ENCODE results near the gene CFAP210.
A peak's percentile ranks its signal among the peaks of the same experiment; 100 is the strongest.

CFAP210 gene, protein sequence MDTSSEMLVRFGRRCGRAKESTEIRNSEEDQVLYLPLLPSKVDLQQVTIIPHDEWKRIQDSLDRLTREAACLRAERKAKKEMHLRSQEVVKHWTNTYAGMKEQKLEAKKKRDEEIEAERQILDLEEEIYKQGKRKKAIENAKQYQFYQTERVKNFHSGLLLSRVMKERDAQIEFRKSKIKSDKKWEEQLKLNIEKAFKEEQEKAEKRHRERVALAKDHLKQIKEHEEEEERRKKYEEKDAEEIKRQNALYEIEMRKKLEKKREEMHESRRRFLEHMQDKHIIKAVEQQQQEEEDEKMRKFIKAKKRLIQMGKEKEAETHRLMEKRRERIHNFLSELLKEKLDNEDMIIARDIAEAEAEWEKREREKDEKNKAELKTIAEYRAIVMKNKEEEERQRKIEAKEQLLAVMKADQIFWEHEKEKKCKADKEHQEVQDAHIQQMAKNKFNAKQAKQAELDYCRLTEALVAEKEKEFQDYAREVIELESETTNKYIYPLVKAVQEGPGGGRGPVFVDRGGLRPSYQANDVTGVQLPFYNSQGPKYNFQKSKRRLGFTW

DNA sequence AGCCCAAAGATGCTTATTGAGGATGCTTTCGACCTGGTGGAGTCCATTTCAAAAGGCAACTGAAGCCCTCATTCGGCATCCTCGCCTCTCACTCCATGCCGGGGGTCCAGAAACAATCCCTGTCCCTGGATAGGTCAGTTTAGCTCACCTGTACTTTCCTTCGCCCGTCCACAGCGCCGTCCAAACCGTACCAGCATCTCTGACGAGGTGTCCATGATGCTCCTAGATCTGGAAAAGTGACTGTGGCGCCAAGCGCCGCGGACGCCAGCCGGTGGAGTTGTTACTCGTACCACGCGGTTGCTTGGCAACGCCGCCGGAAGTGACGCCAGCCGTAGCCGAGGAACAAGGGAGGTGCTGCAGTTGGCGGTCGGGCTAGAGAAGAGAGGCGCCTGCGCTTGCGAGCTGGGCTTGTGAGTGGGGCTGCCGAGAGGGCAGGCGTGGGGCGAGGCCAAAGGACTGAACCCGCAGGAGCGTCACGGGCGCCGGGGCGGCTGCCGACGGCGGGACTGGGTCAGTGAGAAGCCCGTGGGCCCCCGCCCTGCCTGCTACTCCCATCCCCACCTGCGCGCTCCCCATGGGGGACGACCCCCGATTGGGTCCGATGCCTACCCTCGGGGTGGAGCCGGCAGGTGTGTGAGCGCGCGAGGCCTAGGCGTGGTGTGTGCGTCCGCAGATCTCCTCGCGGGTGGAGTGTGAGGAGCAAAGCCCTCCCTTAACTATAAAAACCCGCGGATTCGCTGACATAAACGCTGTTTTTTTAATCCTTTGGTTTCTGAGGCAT is at the start of gene CFAP210, which contains the start of gene PHOSPHO2:
Gene CFAP210 (minus strand): TSS at position 293 of the 781 bp plus-strand sequence. CDS start 78 bp downstream, at position 215.
Gene PHOSPHO2 (plus strand): TSS at position 357 of the 781 bp plus-strand sequence. CDS start 6,503 bp downstream, outside the sequence.
- CTCF ChIA-PET = no interaction called here
- TF ChIP-seq ZNF121 (tag by site-specific recombination; IDR thresholded peaks at IDR 0.05) (no peak), ZNF585B (tag by site-specific recombination; IDR thresholded peaks at IDR 0.05) (no peak), ZNF211 (tag by site-specific recombination; IDR thresholded peaks at IDR 0.05; ENCODE audit: low read depth) (no peak), ZNF19 (tag by site-specific recombination; IDR thresholded peaks at IDR 0.05; ENCODE audit: low read depth) (no peak), ZNF610 (tag by site-specific recombination; IDR thresholded peaks at IDR 0.05; ENCODE audit: borderline replicate concordance) (peak; percentile 72; the same call in 1 of the 2 replicates), ZSCAN16 (tag by site-specific recombination; IDR thresholded peaks at IDR 0.05) (no peak), ZNF24 (tag by site-specific recombination; IDR thresholded peaks at IDR 0.05) (no peak), ZNF239 (tag by site-specific recombination; IDR thresholded peaks at IDR 0.05) (no peak), ZNF830 (tag by site-specific recombination; IDR thresholded peaks at IDR 0.05; ENCODE audit: low read depth) (no peak), RBAK (tag by site-specific recombination; IDR thresholded peaks at IDR 0.05) (no peak), KLF10 (tag by site-specific recombination; IDR thresholded peaks at IDR 0.05) (no peak), GFI1B (tag by site-specific recombination; IDR thresholded peaks at IDR 0.05) (no peak), ZBTB8A (tag by site-specific recombination; IDR thresholded peaks at IDR 0.05) (peak; percentile 92), ZBTB17 (tag by site-specific recombination; IDR thresholded peaks at IDR 0.05) (peak; percentile 63), ZNF350 (tag by site-specific recombination; IDR thresholded peaks at IDR 0.05) (no peak)
- TF ChIP-seq, protein P1, sequence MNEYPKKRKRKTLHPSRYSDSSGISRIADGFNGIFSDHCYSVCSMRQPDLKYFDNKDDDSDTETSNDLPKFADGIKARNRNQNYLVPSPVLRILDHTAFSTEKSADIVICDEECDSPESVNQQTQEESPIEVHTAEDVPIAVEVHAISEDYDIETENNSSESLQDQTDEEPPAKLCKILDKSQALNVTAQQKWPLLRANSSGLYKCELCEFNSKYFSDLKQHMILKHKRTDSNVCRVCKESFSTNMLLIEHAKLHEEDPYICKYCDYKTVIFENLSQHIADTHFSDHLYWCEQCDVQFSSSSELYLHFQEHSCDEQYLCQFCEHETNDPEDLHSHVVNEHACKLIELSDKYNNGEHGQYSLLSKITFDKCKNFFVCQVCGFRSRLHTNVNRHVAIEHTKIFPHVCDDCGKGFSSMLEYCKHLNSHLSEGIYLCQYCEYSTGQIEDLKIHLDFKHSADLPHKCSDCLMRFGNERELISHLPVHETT (tag by site-specific recombination; IDR thresholded peaks at IDR 0.05) = no peak
- TF ChIP-seq, protein P2, sequence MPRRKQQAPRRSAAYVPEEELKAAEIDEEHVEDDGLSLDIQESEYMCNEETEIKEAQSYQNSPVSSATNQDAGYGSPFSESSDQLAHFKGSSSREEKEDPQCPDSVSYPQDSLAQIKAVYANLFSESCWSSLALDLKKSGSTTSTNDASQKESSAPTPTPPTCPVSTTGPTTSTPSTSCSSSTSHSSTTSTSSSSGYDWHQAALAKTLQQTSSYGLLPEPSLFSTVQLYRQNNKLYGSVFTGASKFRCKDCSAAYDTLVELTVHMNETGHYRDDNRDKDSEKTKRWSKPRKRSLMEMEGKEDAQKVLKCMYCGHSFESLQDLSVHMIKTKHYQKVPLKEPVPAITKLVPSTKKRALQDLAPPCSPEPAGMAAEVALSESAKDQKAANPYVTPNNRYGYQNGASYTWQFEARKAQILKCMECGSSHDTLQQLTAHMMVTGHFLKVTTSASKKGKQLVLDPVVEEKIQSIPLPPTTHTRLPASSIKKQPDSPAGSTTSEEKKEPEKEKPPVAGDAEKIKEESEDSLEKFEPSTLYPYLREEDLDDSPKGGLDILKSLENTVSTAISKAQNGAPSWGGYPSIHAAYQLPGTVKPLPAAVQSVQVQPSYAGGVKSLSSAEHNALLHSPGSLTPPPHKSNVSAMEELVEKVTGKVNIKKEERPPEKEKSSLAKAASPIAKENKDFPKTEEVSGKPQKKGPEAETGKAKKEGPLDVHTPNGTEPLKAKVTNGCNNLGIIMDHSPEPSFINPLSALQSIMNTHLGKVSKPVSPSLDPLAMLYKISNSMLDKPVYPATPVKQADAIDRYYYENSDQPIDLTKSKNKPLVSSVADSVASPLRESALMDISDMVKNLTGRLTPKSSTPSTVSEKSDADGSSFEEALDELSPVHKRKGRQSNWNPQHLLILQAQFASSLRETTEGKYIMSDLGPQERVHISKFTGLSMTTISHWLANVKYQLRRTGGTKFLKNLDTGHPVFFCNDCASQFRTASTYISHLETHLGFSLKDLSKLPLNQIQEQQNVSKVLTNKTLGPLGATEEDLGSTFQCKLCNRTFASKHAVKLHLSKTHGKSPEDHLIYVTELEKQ (tag by site-specific recombination; IDR thresholded peaks at IDR 0.05; ENCODE audit: borderline replicate concordance) = no peak
- TF ChIP-seq, protein P3, sequence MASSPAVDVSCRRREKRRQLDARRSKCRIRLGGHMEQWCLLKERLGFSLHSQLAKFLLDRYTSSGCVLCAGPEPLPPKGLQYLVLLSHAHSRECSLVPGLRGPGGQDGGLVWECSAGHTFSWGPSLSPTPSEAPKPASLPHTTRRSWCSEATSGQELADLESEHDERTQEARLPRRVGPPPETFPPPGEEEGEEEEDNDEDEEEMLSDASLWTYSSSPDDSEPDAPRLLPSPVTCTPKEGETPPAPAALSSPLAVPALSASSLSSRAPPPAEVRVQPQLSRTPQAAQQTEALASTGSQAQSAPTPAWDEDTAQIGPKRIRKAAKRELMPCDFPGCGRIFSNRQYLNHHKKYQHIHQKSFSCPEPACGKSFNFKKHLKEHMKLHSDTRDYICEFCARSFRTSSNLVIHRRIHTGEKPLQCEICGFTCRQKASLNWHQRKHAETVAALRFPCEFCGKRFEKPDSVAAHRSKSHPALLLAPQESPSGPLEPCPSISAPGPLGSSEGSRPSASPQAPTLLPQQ (tag by site-specific recombination; IDR thresholded peaks at IDR 0.05) = peak; percentile 26; the same call in 1 of the 2 replicates
- TF ChIP-seq, protein P4, sequence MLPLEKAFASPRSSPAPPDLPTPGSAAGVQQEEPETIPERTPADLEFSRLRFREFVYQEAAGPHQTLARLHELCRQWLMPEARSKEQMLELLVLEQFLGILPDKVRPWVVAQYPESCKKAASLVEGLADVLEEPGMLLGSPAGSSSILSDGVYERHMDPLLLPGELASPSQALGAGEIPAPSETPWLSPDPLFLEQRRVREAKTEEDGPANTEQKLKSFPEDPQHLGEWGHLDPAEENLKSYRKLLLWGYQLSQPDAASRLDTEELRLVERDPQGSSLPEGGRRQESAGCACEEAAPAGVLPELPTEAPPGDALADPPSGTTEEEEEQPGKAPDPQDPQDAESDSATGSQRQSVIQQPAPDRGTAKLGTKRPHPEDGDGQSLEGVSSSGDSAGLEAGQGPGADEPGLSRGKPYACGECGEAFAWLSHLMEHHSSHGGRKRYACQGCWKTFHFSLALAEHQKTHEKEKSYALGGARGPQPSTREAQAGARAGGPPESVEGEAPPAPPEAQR (tag by site-specific recombination; IDR thresholded peaks at IDR 0.05) = no peak
- TF ChIP-seq, protein P5, sequence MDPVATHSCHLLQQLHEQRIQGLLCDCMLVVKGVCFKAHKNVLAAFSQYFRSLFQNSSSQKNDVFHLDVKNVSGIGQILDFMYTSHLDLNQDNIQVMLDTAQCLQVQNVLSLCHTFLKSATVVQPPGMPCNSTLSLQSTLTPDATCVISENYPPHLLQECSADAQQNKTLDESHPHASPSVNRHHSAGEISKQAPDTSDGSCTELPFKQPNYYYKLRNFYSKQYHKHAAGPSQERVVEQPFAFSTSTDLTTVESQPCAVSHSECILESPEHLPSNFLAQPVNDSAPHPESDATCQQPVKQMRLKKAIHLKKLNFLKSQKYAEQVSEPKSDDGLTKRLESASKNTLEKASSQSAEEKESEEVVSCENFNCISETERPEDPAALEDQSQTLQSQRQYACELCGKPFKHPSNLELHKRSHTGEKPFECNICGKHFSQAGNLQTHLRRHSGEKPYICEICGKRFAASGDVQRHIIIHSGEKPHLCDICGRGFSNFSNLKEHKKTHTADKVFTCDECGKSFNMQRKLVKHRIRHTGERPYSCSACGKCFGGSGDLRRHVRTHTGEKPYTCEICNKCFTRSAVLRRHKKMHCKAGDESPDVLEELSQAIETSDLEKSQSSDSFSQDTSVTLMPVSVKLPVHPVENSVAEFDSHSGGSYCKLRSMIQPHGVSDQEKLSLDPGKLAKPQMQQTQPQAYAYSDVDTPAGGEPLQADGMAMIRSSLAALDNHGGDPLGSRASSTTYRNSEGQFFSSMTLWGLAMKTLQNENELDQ (tag by site-specific recombination; IDR thresholded peaks at IDR 0.05; ENCODE audit: low read depth) = no peak
- TF ChIP-seq, protein P6, sequence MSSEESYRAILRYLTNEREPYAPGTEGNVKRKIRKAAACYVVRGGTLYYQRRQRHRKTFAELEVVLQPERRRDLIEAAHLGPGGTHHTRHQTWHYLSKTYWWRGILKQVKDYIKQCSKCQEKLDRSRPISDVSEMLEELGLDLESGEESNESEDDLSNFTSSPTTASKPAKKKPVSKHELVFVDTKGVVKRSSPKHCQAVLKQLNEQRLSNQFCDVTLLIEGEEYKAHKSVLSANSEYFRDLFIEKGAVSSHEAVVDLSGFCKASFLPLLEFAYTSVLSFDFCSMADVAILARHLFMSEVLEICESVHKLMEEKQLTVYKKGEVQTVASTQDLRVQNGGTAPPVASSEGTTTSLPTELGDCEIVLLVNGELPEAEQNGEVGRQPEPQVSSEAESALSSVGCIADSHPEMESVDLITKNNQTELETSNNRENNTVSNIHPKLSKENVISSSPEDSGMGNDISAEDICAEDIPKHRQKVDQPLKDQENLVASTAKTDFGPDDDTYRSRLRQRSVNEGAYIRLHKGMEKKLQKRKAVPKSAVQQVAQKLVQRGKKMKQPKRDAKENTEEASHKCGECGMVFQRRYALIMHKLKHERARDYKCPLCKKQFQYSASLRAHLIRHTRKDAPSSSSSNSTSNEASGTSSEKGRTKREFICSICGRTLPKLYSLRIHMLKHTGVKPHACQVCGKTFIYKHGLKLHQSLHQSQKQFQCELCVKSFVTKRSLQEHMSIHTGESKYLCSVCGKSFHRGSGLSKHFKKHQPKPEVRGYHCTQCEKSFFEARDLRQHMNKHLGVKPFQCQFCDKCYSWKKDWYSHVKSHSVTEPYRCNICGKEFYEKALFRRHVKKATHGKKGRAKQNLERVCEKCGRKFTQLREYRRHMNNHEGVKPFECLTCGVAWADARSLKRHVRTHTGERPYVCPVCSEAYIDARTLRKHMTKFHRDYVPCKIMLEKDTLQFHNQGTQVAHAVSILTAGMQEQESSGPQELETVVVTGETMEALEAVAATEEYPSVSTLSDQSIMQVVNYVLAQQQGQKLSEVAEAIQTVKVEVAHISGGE (tag by site-specific recombination; conservative IDR thresholded peaks at IDR 0.05; ENCODE audit: low read depth) = peak; percentile 86

More for the DNA sequence above, at the start of gene CFAP210, which contains the start of gene PHOSPHO2:
- Histone ChIP-seq H3K4me3 (ENCODE audit: low read depth, low read length) (peak within 1 kb of the TSS; percentile 87), H3K4me1 (ENCODE audit: control insufficient read depth, insufficient read depth, low read length) (no peaks in the 10 kb centered on the region; the same call in 1 of the 2 replicates), H3K27ac (ENCODE audit: extremely low read depth, low read depth, low read length) (peak within 1 kb of the TSS; percentile 63), H3K36me3 (ENCODE audit: control insufficient read depth in 2 of 2, insufficient read depth in 1 of 2, low read length in 2 of 2) (peaks cover 8 to 15% of the 10 kb centered on the region in 2 experiments; a peak in 2 of 3 replicates), H3K9me3 (ENCODE audit: control insufficient read depth, insufficient read depth, low read depth, low read length) (no peaks in the 10 kb centered on the region)
- POLR2A ChIA-PET = interaction anchor here (0.9 to 1.8 kb wide), 4 partner anchors 33 to 110 kb away, joined by 3 to 6 read pairs (median 4); partner anchors contain the start of gene PPIG

Measured in HEK293 (cell line).